Calu3 (cell line): ENCODE measurements around the gene CYCS. TPM values are rescaled to one million over a fixed set of nuclear protein-coding genes. Genes with fewer than 3 reads are reported as not detected.
A peak's percentile ranks its signal among the peaks of the same experiment; 100 is the strongest.

Experiments used
- BruUV-seq: library from RNA; stranded (reverse); fragments of 400-500 nt; replicated peaks from 2 replicates; lab custom pipeline; 2021; lab: Mats Ljungman, UMichigan
- CTCF ChIA-PET: fragments of 300-600 bp; sonication (Branson Sonifier 250); formaldehyde crosslinking; loops from one replicate; lab custom pipeline; 2022; ENCODE audit warnings: antibody characterized with exemption; lab: Charles Lee
- DNase-seq: peaks from one replicate; pipeline ENCODE4 v3.0.0; 2022
- H3K27ac Mint-ChIP-seq: one replicate; pipeline ENCODE4 v1.8.0; 2022; ENCODE audit warnings: mixed read lengths; ENCODE audit not compliant: unreplicated experiment
- H3K27me3 Mint-ChIP-seq: one replicate; pipeline ENCODE4 v1.8.0; 2022; ENCODE audit warnings: mixed read lengths; ENCODE audit not compliant: unreplicated experiment
- H3K36me3 Mint-ChIP-seq: one replicate; pipeline ENCODE4 v1.8.0; 2022; ENCODE audit warnings: mild to moderate bottlenecking, moderate library complexity, mixed read lengths; ENCODE audit not compliant: insufficient read depth, unreplicated experiment
- H3K4me1 Mint-ChIP-seq: one replicate; pipeline ENCODE4 v1.8.0; 2022; ENCODE audit warnings: mild to moderate bottlenecking, low read depth, mixed read lengths; ENCODE audit not compliant: unreplicated experiment
- H3K4me3 Mint-ChIP-seq: one replicate; pipeline ENCODE4 v1.8.0; 2022; ENCODE audit warnings: mild to moderate bottlenecking, low read depth, moderate library complexity, mixed read lengths; ENCODE audit not compliant: unreplicated experiment
- H3K9me3 Mint-ChIP-seq: one replicate; pipeline ENCODE4 v1.8.0; 2022; ENCODE audit warnings: low read depth, mixed read lengths; ENCODE audit not compliant: unreplicated experiment
- CTCF ChIP-seq: fragments of 200-600 bp; IDR thresholded peaks from one replicate; pipeline ENCODE4 v1.8.0; 2022; ENCODE audit warnings: antibody characterized with exemption; ENCODE audit not compliant: unreplicated experiment
- intact Hi-C: fragments of 100-400 bp; cut with micrococcal nuclease; formaldehyde crosslinking; loops from one replicate; pipeline ENCODE4 v1.10.0; 2022; ENCODE audit not compliant: unreplicated experiment
- total RNA-seq: library from RNA; stranded (reverse); gene quantifications from 2 replicates; pipeline ENCODE4 v1.2.3, GENCODE V29; 2022

CYCS gene
- total RNA-seq, 1 experiment from 2014 or later: 276 TPM

GRCh38 chr7:25091779-25092178 lies 33.3 kb downstream of the CYCS start:
- H3K36me3 Mint-ChIP-seq: peaks cover 23% of the 10 kb centered on the region
- H3K27ac Mint-ChIP-seq: peak overlapping the region; percentile 91
- CTCF ChIA-PET: interaction anchor here (0.8 to 4.2 kb wide), 7 partner anchors 22 to 279 kb away, joined by 3 to 57 read pairs (median 8); partner anchors contain the start of genes CYCS and OSBPL3
- H3K4me3 Mint-ChIP-seq: peak overlapping the region; percentile 64
- no peaks in the 10 kb centered on the region for H3K9me3 Mint-ChIP-seq
- no peak for TF ChIP-seq CTCF
- no TSS peak for BruUV-seq
- intact Hi-C loops: loop anchor here (2.0 to 10.0 kb wide), 6 partner anchors 21 to 799 kb away; no protein-coding TSS in a partner anchor
- no peak for DNase-seq
- peaks cover 77% of the 10 kb centered on the region for H3K4me1 Mint-ChIP-seq
- no peaks in the 10 kb centered on the region for H3K27me3 Mint-ChIP-seq

DNA sequence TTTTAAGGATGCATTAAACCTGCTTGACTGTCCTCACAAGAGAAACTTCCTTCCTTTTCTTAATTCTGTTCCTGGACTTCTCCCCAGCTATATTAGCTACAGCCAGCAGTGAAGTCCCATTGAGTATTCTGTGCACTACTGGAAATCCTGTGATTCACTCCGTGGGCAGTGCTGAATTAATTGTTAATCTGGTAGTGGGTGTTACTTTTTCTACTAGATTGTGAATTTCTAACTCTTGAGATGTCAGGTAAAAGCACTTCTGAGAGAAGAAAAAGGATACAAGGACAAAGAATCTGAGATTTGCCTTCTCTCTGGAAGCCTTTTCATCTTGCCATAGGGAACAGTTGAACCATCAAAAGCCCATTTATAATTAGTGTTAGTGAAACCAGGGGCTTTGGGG lies 33.9 kb downstream of the CYCS start:
- Mint-ChIP-seq H3K27me3 (no peaks in the 10 kb centered on the region), H3K27ac (peak overlapping the region; percentile 91), H3K9me3 (no peaks in the 10 kb centered on the region), H3K36me3 (peaks cover 23% of the 10 kb centered on the region), H3K4me1 (peaks cover 73% of the 10 kb centered on the region), H3K4me3 (no peak overlapping the region)
- no TSS peak for BruUV-seq
- intact Hi-C loops: loop anchor here (5.0 to 10.0 kb wide), 4 partner anchors 124 to 799 kb away; no protein-coding TSS in a partner anchor
- DNase-seq: no peak
- TF ChIP-seq CTCF: no peak
- CTCF ChIA-PET: interaction anchor here (1.3 to 4.2 kb wide), 3 partner anchors 21 to 279 kb away, joined by 4 to 57 read pairs (median 6); no protein-coding TSS in a partner anchor

- no peak for DNase-seq
- no peak overlapping the region for H3K4me3 Mint-ChIP-seq
- peak overlapping the region; percentile 91 for H3K27ac Mint-ChIP-seq
- TF ChIP-seq CTCF: no peak
- CTCF ChIA-PET: interaction anchor here (0.7 to 1.4 kb wide), 2 partner anchors 20 to 257 kb away, joined by 3 to 4 read pairs; no protein-coding TSS in a partner anchor
- no peaks in the 10 kb centered on the region for H3K27me3 Mint-ChIP-seq
- H3K4me1 Mint-ChIP-seq: peaks cover 65% of the 10 kb centered on the region
- H3K36me3 Mint-ChIP-seq: peaks cover 23% of the 10 kb centered on the region
- intact Hi-C loops: loop anchor here (5.0 to 10.0 kb wide), 4 partner anchors 123 to 798 kb away; no protein-coding TSS in a partner anchor
- BruUV-seq: no TSS peak
- no peaks in the 10 kb centered on the region for H3K9me3 Mint-ChIP-seq
Measured at GRCh38 chr7:25090374-25090773, 34.7 kb downstream of the CYCS start.

GRCh38 chr7:25087855-25088254 lies 37.2 kb downstream of the CYCS start:
- intact Hi-C loops: no loop called here
- BruUV-seq: no TSS peak
- peaks cover 39% of the 10 kb centered on the region for H3K4me1 Mint-ChIP-seq

More at GRCh38 chr7:25087855-25088254, 37.2 kb downstream of the CYCS start:
- no peak for TF ChIP-seq CTCF
- Mint-ChIP-seq H3K36me3 (peaks cover 9% of the 10 kb centered on the region), H3K9me3 (no peaks in the 10 kb centered on the region), H3K27ac (no peak overlapping the region), H3K27me3 (no peaks in the 10 kb centered on the region), H3K4me3 (no peak overlapping the region)
- CTCF ChIA-PET: no interaction called here
- no peak for DNase-seq
